HEK293 (cell line): ENCODE results near the gene B3GAT1.

ENCODE experiments used
- CTCF ChIA-PET: fragments of 350-600 bp; formaldehyde crosslinking; extraction: SDS; loops from one replicate; lab custom pipeline; 2021; ENCODE audit warnings: antibody characterized with exemption; lab: Yijun Ruan, JAX
- POLR2A ChIA-PET: fragments of 300-600 bp; formaldehyde crosslinking; extraction: SDS; loops from one replicate; lab custom pipeline; 2020; ENCODE audit warnings: antibody characterized with exemption, inconsistent platforms; lab: Yijun Ruan, JAX
- H3K27ac ChIP-seq: fragments of 200-500 bp; sonication (Bioruptor generic); 2 replicates; pipeline ENCODE4 v1.5.1; 2014; ENCODE audit warnings: low read depth, low read length, control low read depth, inconsistent platforms; ENCODE audit errors: extremely low read depth
- H3K36me3 ChIP-seq, 2 experiments: fragments of 200-500 bp in 1 of 2; sonication (Bioruptor generic) in 1 of 2; 1 replicate in 1 of 2; 2 replicates in 1 of 2; pipeline ENCODE4 v1.5.1; 2014 to 2017; ENCODE audit warnings: inconsistent platforms in 2 of 2, low read length in 2 of 2; ENCODE audit not compliant: control insufficient read depth in 2 of 2, insufficient read depth in 1 of 2
- H3K4me1 ChIP-seq: fragments of 200-500 bp; sonication (Bioruptor generic); 2 replicates; pipeline ENCODE4 v1.5.1; 2014; ENCODE audit warnings: mild to moderate bottlenecking, low read length, inconsistent platforms; ENCODE audit not compliant: control insufficient read depth, insufficient read depth
- H3K4me3 ChIP-seq: 2 replicates; pipeline ENCODE4 v1.5.1; 2011; ENCODE audit warnings: low read depth, mild to moderate bottlenecking, control low read depth, low read length, moderate library complexity
- H3K9me3 ChIP-seq: fragments of 200-500 bp; sonication (Bioruptor generic); 2 replicates; pipeline ENCODE4 v1.5.1; 2014; ENCODE audit warnings: low read depth, low read length, inconsistent platforms; ENCODE audit not compliant: control insufficient read depth, insufficient read depth
- GLI2 ChIP-seq: fragments of 450-650 bp; formaldehyde crosslinking; IDR thresholded peaks from 2 replicates; pipeline ENCODE4; 2017; ENCODE audit warnings: missing biosample characterization, missing genetic modification characterization, low read depth, borderline replicate concordance
- OVOL3 ChIP-seq: fragments of 450-650 bp; formaldehyde crosslinking; IDR thresholded peaks from 2 replicates; pipeline ENCODE4 v1.5.1; 2016; ENCODE audit warnings: missing biosample characterization, missing genetic modification characterization
- PRDM1 ChIP-seq: fragments of 450-650 bp; formaldehyde crosslinking; IDR thresholded peaks from 2 replicates; pipeline ENCODE4; 2016; ENCODE audit warnings: missing biosample characterization, missing genetic modification characterization
- TRIM28 ChIP-seq: IDR thresholded peaks from 2 replicates; pipeline ENCODE4 v1.6.1; 2011; ENCODE audit warnings: low read length, control low read depth, borderline replicate concordance
- WT1 ChIP-seq: fragments of 450-650 bp; formaldehyde crosslinking; IDR thresholded peaks from 2 replicates; pipeline ENCODE4 v1.5.1; 2016; ENCODE audit warnings: missing biosample characterization, missing genetic modification characterization
- ZBTB17 ChIP-seq: fragments of 450-650 bp; formaldehyde crosslinking; IDR thresholded peaks from 2 replicates; pipeline ENCODE4 v1.5.1; 2016; ENCODE audit warnings: missing biosample characterization, missing genetic modification characterization
- ZNF140 ChIP-seq: fragments of 450-650 bp; formaldehyde crosslinking; IDR thresholded peaks from 2 replicates; pipeline ENCODE4 v1.5.1; 2016; ENCODE audit warnings: missing biosample characterization, missing genetic modification characterization
- ZNF155 ChIP-seq: fragments of 450-650 bp; formaldehyde crosslinking; IDR thresholded peaks from 2 replicates; pipeline ENCODE4 v1.5.1; 2016; ENCODE audit warnings: missing biosample characterization, missing genetic modification characterization
- ZNF157 ChIP-seq: fragments of 450-650 bp; formaldehyde crosslinking; IDR thresholded peaks from 2 replicates; pipeline ENCODE4 v1.5.1; 2016; ENCODE audit warnings: missing biosample characterization, missing genetic modification characterization
- ZNF202 ChIP-seq: fragments of 450-650 bp; formaldehyde crosslinking; IDR thresholded peaks from 2 replicates; pipeline ENCODE4 v1.5.1; 2016; ENCODE audit warnings: missing biosample characterization, missing genetic modification characterization, borderline replicate concordance
- ZNF274 ChIP-seq, 2 experiments: fragments of 200-500 bp in 1 of 2; fragments of 450-650 bp in 1 of 2; sonication (Bioruptor generic) in 1 of 2; formaldehyde crosslinking in 1 of 2; IDR thresholded peaks; 2 replicates each; pipeline versions ENCODE4 v1.5.1 to v1.6.1; 2014 to 2016; ENCODE audit warnings: borderline replicate concordance in 1 of 2, inconsistent platforms in 1 of 2, low read length in 1 of 2, missing biosample characterization in 1 of 2, missing genetic modification characterization in 1 of 2
- ZNF48 ChIP-seq: fragments of 450-650 bp; formaldehyde crosslinking; IDR thresholded peaks from 2 replicates; pipeline ENCODE4 v1.5.1; 2016; ENCODE audit warnings: missing biosample characterization, missing genetic modification characterization
- ZNF530 ChIP-seq: fragments of 450-650 bp; formaldehyde crosslinking; IDR thresholded peaks from 2 replicates; pipeline ENCODE4 v1.5.1; 2016; ENCODE audit warnings: low read depth, missing biosample characterization, missing genetic modification characterization
- ZNF555 ChIP-seq: fragments of 450-650 bp; formaldehyde crosslinking; conservative IDR thresholded peaks from 2 replicates; pipeline ENCODE4 v1.5.1; 2017; ENCODE audit warnings: missing biosample characterization, mild to moderate bottlenecking, missing genetic modification characterization, inconsistent platforms
- ZNF707 ChIP-seq: fragments of 450-650 bp; formaldehyde crosslinking; IDR thresholded peaks from 2 replicates; pipeline ENCODE4 v1.5.1; 2016; ENCODE audit warnings: missing biosample characterization, missing genetic modification characterization
- TF ChIP-seq, protein P1 (sequence below): fragments of 450-650 bp; formaldehyde crosslinking; IDR thresholded peaks from 2 replicates; pipeline ENCODE4 v1.5.1; 2017; ENCODE audit warnings: missing biosample characterization, mild to moderate bottlenecking, missing genetic modification characterization, moderate library complexity
- TF ChIP-seq, protein P2 (sequence below): fragments of 450-650 bp; formaldehyde crosslinking; IDR thresholded peaks from 2 replicates; pipeline ENCODE4 v1.5.1; 2016; ENCODE audit warnings: missing biosample characterization, missing genetic modification characterization
- TF ChIP-seq, protein P3 (sequence below): fragments of 450-650 bp; formaldehyde crosslinking; IDR thresholded peaks from 2 replicates; pipeline ENCODE4 v1.5.0; 2017; ENCODE audit warnings: missing biosample characterization, missing genetic modification characterization, borderline replicate concordance
- TF ChIP-seq, protein P4 (sequence below): fragments of 450-650 bp; formaldehyde crosslinking; IDR thresholded peaks from 2 replicates; pipeline ENCODE4 v1.5.1; 2016; ENCODE audit warnings: missing biosample characterization, missing genetic modification characterization

Gene B3GAT1

DNA sequence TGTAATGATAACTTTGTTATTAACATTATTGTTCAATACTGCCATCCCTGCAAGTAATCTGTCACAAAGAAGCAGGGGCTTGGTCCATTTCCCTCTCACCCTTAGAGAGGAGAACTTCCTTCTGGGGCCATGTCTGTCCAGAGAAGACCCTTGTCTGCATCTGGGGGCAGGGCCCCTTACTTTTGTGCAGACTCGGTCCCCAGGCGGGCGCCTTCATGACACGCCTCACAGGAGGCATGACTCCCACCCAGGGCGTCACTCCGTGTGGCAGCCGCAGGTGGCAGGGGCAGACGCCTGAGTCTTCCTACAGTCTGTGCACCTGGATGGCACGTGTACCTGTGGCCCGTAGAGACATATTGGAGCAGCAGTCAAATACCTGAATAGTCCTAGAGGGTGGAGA is 21.8 kb upstream of the B3GAT1 start:
- Histone ChIP-seq H3K4me3 (no peak overlapping the region), H3K27ac (no peak overlapping the region), H3K36me3 (no peaks in the 10 kb centered on the region), H3K9me3 (no peaks in the 10 kb centered on the region), H3K4me1 (no peaks in the 10 kb centered on the region)
- CTCF ChIA-PET: interaction anchor here (1.0 kb wide), 1 partner anchor 75 kb away, joined by 3 read pairs; no protein-coding TSS in a partner anchor
- TF ChIP-seq OVOL3 (no peak), ZNF707 (tag by site-specific recombination) (no peak), ZNF48 (tag by site-specific recombination) (no peak), ZBTB17 (tag by site-specific recombination) (no peak), ZNF157 (tag by site-specific recombination) (no peak), GLI2 (tag by site-specific recombination) (no peak), TRIM28 (no peak), ZNF155 (tag by site-specific recombination) (no peak), ZNF202 (tag by site-specific recombination) (no peak), WT1 (tag by site-specific recombination) (no peak), ZNF530 (no peak), ZNF140 (tag by site-specific recombination) (no peak), PRDM1 (tag by site-specific recombination) (no peak), ZNF274 (IDR thresholded peaks at IDR 0.05; ENCODE audit: low read length) (no peak), ZNF274 (tag by site-specific recombination; IDR thresholded peaks at IDR 0.05; ENCODE audit: borderline replicate concordance) (no peak), ZNF555 (tag by site-specific recombination) (no peak)
- TF ChIP-seq, protein P1, sequence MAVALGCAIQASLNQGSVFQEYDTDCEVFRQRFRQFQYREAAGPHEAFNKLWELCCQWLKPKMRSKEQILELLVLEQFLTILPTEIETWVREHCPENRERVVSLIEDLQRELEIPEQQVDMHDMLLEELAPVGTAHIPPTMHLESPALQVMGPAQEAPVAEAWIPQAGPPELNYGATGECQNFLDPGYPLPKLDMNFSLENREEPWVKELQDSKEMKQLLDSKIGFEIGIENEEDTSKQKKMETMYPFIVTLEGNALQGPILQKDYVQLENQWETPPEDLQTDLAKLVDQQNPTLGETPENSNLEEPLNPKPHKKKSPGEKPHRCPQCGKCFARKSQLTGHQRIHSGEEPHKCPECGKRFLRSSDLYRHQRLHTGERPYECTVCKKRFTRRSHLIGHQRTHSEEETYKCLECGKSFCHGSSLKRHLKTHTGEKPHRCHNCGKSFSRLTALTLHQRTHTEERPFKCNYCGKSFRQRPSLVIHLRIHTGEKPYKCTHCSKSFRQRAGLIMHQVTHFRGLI (tag by site-specific recombination): no peak
- TF ChIP-seq, protein P2, sequence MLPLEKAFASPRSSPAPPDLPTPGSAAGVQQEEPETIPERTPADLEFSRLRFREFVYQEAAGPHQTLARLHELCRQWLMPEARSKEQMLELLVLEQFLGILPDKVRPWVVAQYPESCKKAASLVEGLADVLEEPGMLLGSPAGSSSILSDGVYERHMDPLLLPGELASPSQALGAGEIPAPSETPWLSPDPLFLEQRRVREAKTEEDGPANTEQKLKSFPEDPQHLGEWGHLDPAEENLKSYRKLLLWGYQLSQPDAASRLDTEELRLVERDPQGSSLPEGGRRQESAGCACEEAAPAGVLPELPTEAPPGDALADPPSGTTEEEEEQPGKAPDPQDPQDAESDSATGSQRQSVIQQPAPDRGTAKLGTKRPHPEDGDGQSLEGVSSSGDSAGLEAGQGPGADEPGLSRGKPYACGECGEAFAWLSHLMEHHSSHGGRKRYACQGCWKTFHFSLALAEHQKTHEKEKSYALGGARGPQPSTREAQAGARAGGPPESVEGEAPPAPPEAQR (tag by site-specific recombination): no peak
- TF ChIP-seq, protein P3, sequence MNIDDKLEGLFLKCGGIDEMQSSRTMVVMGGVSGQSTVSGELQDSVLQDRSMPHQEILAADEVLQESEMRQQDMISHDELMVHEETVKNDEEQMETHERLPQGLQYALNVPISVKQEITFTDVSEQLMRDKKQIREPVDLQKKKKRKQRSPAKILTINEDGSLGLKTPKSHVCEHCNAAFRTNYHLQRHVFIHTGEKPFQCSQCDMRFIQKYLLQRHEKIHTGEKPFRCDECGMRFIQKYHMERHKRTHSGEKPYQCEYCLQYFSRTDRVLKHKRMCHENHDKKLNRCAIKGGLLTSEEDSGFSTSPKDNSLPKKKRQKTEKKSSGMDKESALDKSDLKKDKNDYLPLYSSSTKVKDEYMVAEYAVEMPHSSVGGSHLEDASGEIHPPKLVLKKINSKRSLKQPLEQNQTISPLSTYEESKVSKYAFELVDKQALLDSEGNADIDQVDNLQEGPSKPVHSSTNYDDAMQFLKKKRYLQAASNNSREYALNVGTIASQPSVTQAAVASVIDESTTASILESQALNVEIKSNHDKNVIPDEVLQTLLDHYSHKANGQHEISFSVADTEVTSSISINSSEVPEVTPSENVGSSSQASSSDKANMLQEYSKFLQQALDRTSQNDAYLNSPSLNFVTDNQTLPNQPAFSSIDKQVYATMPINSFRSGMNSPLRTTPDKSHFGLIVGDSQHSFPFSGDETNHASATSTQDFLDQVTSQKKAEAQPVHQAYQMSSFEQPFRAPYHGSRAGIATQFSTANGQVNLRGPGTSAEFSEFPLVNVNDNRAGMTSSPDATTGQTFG (tag by site-specific recombination): no peak
- TF ChIP-seq, protein P4, sequence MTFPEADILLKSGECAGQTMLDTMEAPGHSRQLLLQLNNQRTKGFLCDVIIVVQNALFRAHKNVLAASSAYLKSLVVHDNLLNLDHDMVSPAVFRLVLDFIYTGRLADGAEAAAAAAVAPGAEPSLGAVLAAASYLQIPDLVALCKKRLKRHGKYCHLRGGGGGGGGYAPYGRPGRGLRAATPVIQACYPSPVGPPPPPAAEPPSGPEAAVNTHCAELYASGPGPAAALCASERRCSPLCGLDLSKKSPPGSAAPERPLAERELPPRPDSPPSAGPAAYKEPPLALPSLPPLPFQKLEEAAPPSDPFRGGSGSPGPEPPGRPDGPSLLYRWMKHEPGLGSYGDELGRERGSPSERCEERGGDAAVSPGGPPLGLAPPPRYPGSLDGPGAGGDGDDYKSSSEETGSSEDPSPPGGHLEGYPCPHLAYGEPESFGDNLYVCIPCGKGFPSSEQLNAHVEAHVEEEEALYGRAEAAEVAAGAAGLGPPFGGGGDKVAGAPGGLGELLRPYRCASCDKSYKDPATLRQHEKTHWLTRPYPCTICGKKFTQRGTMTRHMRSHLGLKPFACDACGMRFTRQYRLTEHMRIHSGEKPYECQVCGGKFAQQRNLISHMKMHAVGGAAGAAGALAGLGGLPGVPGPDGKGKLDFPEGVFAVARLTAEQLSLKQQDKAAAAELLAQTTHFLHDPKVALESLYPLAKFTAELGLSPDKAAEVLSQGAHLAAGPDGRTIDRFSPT (tag by site-specific recombination): no peak
- POLR2A ChIA-PET: no interaction called here
